ENCODE data around the gene MYPN. TPM values are rescaled to one million over a fixed set of nuclear protein-coding genes. Genes with fewer than 3 reads are reported as not detected.
A peak's percentile ranks its signal among the peaks of the same experiment; 100 is the strongest.

The MYPN gene
- total and polyA plus RNA-seq, 11 donors = 33.4 to 240 (median 152) TPM

DNA sequence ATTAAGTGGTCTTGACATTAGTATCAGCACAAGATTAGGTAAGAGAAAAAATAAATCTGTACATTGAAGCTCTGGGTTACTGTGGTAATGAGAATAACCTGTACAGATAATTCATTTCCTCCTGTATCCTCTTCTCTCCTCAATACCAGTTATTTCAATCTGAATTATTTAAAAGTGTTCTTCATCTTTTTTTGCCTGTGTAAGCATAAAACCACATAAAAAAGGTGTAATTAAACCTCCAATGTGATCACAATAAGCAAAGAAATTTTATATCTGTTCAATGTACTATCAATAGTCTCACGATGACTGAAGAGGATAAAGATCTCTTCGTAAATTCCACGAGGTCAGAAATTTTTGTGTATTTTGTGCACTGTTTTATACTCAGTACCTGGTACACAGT is 1.2 kb upstream of the MYPN start:
- Histone ChIP-seq H3K27ac (peak overlapping the region in 4 of 12 donors; percentile 6 to 87 (median 72)), H3K4me1 (peaks cover 0 to 13% (median 0%) of the 10 kb centered on the region in 12 donors), H3K27me3 (no peaks in the 10 kb centered on the region), H3K36me3 (no peaks in the 10 kb centered on the region), H3K4me3 (no peak overlapping the region), H3K9me3 (no peaks in the 10 kb centered on the region)
- intact Hi-C loops (cut with DNase I) = no loop called here
- DNase-seq = no peak
- 68 to 91% (median 87%) methylated on average over 3 of the region's 3 CpGs for WGBS, 4 donors
- ATAC-seq = no peak
- no peak for TF ChIP-seq POLR2A (IDR thresholded peaks at IDR 0.05)
- TF ChIP-seq, protein P1, sequence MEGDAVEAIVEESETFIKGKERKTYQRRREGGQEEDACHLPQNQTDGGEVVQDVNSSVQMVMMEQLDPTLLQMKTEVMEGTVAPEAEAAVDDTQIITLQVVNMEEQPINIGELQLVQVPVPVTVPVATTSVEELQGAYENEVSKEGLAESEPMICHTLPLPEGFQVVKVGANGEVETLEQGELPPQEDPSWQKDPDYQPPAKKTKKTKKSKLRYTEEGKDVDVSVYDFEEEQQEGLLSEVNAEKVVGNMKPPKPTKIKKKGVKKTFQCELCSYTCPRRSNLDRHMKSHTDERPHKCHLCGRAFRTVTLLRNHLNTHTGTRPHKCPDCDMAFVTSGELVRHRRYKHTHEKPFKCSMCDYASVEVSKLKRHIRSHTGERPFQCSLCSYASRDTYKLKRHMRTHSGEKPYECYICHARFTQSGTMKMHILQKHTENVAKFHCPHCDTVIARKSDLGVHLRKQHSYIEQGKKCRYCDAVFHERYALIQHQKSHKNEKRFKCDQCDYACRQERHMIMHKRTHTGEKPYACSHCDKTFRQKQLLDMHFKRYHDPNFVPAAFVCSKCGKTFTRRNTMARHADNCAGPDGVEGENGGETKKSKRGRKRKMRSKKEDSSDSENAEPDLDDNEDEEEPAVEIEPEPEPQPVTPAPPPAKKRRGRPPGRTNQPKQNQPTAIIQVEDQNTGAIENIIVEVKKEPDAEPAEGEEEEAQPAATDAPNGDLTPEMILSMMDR (IDR thresholded peaks at IDR 0.05) = no peak

DNA sequence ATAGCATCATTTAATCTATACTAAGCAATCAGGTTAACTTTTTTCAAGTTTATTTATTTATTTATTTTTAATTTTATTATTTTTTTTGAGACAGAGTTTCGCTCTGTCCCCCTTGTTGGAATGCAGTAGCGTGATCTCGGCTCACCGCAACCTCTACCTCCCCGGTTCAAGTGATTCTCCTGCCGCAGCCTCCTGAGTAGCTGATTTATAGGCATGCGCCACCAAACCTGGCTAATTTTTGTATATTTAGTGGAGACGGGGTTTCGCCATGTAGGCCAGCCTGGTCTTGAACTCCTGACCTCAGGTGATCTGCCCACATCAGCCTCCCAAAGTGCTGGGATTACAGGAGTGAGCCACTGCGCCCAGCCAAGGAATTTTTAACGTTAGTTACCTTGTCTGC is 635 bp upstream of the MYPN start:
- Histone ChIP-seq H3K36me3 (no peaks in the 10 kb centered on the region), H3K27me3 (no peaks in the 10 kb centered on the region), H3K4me3 (peak overlapping the region in 2 of 12 donors; percentile 49 to 55), H3K9me3 (no peaks in the 10 kb centered on the region), H3K4me1 (peaks cover 0 to 13% (median 0%) of the 10 kb centered on the region in 12 donors), H3K27ac (peak overlapping the region; percentile 35 to 87 (median 71))
- ATAC-seq = no peak
- intact Hi-C loops (cut with DNase I) = no loop called here
- TF ChIP-seq, protein P1 (IDR thresholded peaks at IDR 0.05) = no peak
- no peak for TF ChIP-seq POLR2A (IDR thresholded peaks at IDR 0.05)
- no peak for DNase-seq
- WGBS, 4 donors = 82 to 88% (median 84%) methylated on average over 11 of the region's 11 CpGs

- TF ChIP-seq, protein P1 (IDR thresholded peaks at IDR 0.05) = no peak
- TF ChIP-seq POLR2A (IDR thresholded peaks at IDR 0.05) = no peak
- peaks cover 0 to 7% (median 0%) of the 10 kb centered on the region in 12 donors for H3K4me1 ChIP-seq
- intact Hi-C loops (cut with DNase I) = no loop called here
- H3K36me3 ChIP-seq = no peaks in the 10 kb centered on the region
- H3K27ac ChIP-seq = peak overlapping the region; percentile 36 to 87 (median 71)
- no peak for DNase-seq
- peak overlapping the region; percentile 1 to 58 (median 46) for H3K4me3 ChIP-seq
- 21 to 33% (median 25%) methylated on average over 2 of the region's 2 CpGs for WGBS, 4 donors
- H3K9me3 ChIP-seq = no peaks in the 10 kb centered on the region
- no peaks in the 10 kb centered on the region for H3K27me3 ChIP-seq
- peak; percentile 43 to 63 (median 48) for ATAC-seq
These were observed 739 bp downstream of the MYPN start for GRCh38 chr10:68110027-68110426.

DNA sequence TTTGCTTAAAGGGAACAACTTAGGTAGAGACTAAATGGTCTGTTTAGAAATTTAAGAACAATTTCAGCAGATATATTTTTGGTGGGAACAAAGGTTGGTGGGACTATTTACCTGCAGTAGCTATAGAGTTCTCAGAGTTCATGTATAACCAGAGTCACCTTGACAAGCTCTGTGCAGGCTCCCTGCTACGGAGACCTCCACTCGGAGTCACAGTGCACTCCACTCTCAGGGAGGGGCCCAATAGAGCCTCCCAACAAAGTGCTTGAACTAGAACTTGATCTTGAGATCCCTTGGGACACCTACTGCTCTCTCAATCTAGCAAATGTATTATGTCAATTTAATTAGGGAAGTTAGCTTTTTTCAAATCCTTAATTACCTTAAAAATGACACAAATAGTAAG is 2.3 kb downstream of the MYPN start:
- peak overlapping the region in 11 of 12 donors; percentile 19 to 58 (median 47) for H3K4me3 ChIP-seq
- H3K27me3 ChIP-seq = no peaks in the 10 kb centered on the region
- ATAC-seq = peak; percentile 75 to 82 (median 79)
- 36 to 78% (median 55%) methylated on average over 2 of the region's 2 CpGs for WGBS, 4 donors
- DNase-seq = peak in 3 of 5 donors; percentile 28 to 67 (median 42)
- no peaks in the 10 kb centered on the region for H3K9me3 ChIP-seq
- no peak for TF ChIP-seq POLR2A (IDR thresholded peaks at IDR 0.05)
- TF ChIP-seq, protein P1 (IDR thresholded peaks at IDR 0.05) = no peak
- H3K27ac ChIP-seq = peak overlapping the region; percentile 16 to 87 (median 71)
- no peaks in the 10 kb centered on the region for H3K36me3 ChIP-seq
- peaks cover 0 to 4% (median 0%) of the 10 kb centered on the region in 12 donors for H3K4me1 ChIP-seq
- intact Hi-C loops (cut with DNase I) = no loop called here
